GM18907 (cell line): ENCODE results near the gene EHD4.

Experiments used
- ATAC-seq: cut with Tn5 transposase; IDR thresholded peaks from one replicate; pipeline ENCODE4 v1.9.1; 2021; ENCODE audit warnings: mild to moderate bottlenecking, moderate library complexity; ENCODE audit not compliant: unreplicated experiment

The EHD4 gene

DNA sequence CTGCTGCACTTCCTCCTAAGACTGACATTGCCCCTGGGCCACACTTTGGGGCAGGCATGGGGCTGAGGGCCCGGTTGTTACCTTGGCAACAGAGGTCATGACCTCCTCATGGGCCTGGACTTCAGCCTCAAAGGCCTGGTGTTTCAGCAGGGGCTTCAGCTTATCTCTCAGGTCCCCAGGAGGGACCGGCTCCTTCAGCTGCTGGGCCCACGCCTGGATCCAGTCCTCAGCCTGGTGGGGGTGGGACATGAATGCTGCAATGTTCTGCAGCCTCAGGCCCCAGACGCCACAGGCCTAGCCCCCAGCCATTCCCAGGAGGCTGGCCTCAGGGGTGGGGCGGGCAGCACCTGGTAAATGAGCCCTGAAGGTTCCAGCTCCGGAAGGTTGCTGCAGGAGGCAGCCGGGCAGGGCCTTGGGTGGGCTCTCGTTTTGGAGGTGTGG lies 106.1 kb downstream of the EHD4 start:
- no peak for ATAC-seq

DNA sequence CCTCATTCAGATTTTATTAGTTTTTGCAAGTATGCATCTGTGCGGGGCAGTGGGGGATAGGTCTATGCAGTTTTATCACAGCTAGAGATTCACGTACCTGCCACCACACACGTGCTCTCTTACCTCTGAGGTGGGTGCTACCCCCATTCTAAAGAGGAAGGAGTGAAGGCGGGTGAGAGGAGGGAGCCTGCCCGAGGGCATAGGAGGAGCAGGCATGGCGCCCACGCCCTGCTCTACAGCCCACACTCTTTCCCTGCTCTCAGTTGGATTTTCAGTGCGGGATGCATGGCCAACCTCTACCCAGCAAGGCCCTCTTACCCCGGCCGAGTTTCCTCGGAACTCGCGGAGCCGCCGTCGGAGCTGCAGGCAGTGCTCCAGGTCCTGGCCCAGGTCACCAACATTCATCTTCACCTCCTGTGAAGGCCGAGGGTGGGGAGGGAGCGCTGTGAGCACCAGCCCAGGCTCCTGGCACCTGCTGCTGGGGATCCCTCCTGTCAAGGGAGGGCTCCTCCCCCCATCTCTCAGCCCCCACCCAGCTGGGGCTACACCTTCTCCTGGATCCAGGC lies 106.8 kb downstream of the EHD4 start:
- ATAC-seq = no peak

GRCh38 chr15:41862515-41863116 lies 109.7 kb downstream of the EHD4 start:
- ATAC-seq = no peak

GRCh38 chr15:41861736-41862356 lies 110.5 kb downstream of the EHD4 start:
- ATAC-seq = no peak

- ATAC-seq = no peak
Observed at GRCh38 chr15:41860049-41860828, 112.1 kb downstream of the EHD4 start.

GRCh38 chr15:41858756-41859155 lies 113.6 kb downstream of the EHD4 start:
- no peak for ATAC-seq

GRCh38 chr15:41857316-41857715 lies 115.0 kb downstream of the EHD4 start:
- no peak for ATAC-seq

DNA sequence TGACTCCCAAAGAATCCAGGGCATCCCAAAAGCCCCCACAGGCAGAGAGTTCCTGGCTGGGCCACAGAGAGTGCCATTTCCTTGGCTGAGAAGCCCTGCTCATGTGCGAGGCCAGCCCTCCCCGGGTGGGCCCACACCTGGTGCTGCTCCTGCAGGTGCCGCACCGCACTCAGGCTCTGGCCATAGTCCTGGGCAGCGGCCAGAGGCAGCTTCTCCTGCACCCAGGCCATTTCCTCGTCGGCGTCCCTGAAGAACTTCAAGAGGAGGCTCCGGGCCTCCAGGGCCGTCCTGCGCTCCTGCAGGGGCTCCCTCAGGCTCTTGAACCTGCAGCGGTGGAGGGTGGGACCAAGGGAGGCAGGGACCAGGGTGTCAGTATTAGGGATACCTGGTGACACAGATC lies 115.6 kb downstream of the EHD4 start:
- ATAC-seq = no peak

DNA sequence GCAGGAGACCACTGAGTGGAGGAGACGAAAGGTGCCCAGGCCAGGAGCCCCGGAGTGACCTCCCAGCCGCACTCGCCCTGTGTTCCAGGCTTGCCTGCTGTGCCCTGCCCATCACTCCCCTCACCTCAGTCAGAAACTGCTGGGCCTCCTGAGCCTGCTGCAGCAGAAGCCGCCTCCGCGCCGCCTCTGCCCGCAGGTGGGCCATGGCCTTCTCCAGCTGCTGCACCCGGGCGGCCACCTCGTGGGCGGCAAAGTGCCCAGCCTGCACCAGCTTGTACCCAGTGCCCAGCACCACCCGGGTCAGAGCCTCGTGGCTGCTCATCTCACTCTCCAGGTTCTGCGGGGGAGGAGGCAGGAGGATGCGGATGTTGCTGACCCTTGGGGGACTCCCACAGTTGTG lies 116.1 kb downstream of the EHD4 start:
- no peak for ATAC-seq

DNA sequence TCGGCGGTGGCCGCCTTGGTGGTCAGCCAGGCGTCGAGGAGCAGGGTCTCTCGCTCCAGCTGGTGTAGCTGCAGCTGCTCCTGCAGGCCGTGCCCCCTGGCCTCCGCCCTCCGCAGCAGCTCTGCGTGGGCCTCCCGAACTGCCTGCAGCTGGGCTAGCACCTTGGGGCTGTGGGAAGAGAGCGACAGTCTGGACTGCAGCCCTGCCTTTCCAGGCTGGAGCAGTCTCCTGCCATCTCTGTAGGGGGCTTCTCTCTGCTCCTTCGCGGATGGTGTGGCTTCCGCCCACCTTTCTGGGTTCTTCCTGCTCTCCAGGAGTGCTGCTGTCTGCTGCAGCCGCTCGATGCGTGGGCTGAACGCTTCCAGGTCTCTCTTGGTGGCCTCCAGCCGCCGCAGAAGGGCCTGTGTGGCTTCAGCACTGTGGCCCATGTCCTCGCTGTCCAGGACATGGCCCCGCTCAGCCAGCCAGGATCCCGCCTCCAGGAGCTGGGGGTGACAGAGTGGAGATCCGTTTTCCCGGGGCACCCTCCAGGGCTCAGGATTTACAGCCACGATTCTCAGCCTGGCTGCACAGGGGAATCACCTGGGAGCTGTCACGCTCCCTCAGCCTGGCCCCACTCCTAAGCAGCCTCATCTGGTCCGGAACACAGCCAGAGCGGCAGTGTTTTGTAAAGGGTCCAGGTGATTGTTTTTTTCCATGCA lies 116.9 kb downstream of the EHD4 start:
- ATAC-seq = no peak

GRCh38 chr15:41854443-41854842 lies 117.9 kb downstream of the EHD4 start:
- no peak for ATAC-seq

GRCh38 chr15:41853831-41854230 lies 118.5 kb downstream of the EHD4 start:
- ATAC-seq = no peak

GRCh38 chr15:41852736-41853590 lies 119.4 kb downstream of the EHD4 start:
- ATAC-seq = no peak

DNA sequence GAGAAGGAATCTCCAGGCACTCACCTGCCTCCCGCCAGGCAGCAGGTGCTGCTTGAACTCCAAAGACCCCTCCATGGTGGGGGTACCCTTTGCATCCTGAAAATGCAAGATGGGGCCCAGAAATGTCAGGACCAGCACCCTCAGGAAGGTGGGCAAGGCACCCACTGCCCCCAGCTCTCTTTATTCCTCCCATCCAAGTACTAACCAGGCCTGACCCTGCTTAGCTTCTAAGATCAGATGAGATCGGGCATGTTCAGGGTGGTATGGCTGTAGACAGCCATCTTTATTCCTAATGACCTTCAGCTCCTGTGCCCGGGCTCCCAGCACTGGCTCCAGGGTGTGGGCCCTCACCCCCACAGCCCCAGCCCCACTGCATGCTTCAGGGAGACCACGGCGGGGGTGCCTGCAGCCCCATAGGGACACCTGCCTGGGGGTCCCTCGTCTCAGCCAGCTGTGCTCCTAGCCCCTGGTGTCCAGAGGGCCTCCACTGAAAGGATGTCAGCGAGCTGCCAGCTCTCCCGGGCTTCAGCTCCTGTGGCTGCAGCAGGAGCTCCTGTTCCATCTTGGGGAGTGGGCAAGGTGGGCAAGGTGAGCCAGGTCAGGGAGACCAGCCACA lies 120.5 kb downstream of the EHD4 start:
- ATAC-seq = no peak

- ATAC-seq = no peak
Observed at GRCh38 chr15:41851167-41851523, 121.2 kb downstream of the EHD4 start.

GRCh38 chr15:41850482-41851166 lies 121.7 kb downstream of the EHD4 start:
- no peak for ATAC-seq

DNA sequence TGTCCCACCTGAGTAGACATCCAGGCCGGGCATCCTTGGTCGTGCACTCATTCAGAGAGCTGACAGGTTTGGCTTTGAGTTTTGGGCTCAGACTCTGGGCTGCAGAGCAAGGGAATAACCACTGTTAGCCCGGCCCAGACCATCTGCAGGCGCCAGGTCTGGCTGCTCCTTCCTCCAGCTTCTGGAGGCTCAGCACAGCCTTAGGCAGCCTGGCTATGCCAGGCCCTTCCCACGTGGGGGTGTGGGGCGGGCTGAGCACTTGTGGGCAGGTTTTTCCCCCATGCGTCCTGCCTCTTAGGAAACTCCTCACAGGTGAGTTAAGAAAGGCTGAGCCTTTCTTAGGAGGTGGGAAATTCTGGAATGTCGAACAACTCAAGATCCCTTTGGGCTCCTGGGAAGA lies 122.5 kb downstream of the EHD4 start:
- ATAC-seq = no peak

- ATAC-seq = no peak
Observed at GRCh38 chr15:41849204-41849603, 123.2 kb downstream of the EHD4 start.

DNA sequence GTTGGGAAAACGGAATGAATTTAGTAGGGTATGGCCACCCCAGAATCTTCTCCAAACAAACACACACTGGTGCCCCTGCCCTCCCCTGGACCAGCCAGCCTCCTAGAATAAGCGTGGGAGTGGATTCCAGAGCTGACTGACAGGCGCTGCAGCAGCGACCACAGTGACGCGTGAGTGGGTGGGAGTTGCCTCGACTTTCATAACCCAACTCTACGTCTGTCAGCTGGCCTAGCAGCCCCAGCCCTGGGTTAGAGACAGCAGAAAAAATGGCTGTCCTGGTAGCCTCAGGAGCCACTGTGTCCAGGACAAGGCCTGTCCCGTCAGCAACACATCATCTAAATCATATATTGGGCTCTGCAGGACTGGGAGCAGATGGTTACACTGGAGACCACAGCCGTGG lies 123.7 kb downstream of the EHD4 start:
- ATAC-seq = no peak
